Gastroesophageal sphincter (tissue), 4 donors: ENCODE measurements around the gene GPATCH2. TPM values are rescaled to one million over a fixed set of nuclear protein-coding genes. Genes with fewer than 3 reads are reported as not detected.

Experiments used
- ATAC-seq: fragments of 150-250 bp; one replicate; pipeline ENCODE4 v1.9.1; 2016; ENCODE audit warnings: mild to moderate bottlenecking, moderate library complexity
- H3K27ac ChIP-seq, 4 donors: fragments of 200-600 bp; sonication (generic) in 3 of 4; 1 replicate in 3 of 4; 2 replicates in 1 of 4; pipeline ENCODE4 v1.5.1; 2016 to 2019
- H3K27me3 ChIP-seq: fragments of 200-600 bp; sonication (generic); one replicate; pipeline ENCODE4 v1.5.1; 2019
- H3K36me3 ChIP-seq, 2 donors: fragments of 200-600 bp; sonication (generic); one replicate each; pipeline ENCODE4 v1.5.1; 2019; ENCODE audit warnings: control low read depth in 1 of 2
- H3K4me1 ChIP-seq, 3 donors: fragments of 200-600 bp; sonication (generic); 1 replicate in 2 of 3; 2 replicates in 1 of 3; pipeline ENCODE4 v1.5.1; 2016 to 2019; ENCODE audit warnings: control low read depth in 2 of 3
- H3K4me3 ChIP-seq, 2 donors: fragments of 200-600 bp; sonication (generic); one replicate each; pipeline ENCODE4 v1.5.1; 2019; ENCODE audit warnings: mild to moderate bottlenecking in 1 of 2, moderate library complexity in 1 of 2
- H3K9me3 ChIP-seq, 3 donors: fragments of 200-600 bp; sonication (generic); one replicate each; pipeline ENCODE4 v1.5.1; 2017 to 2019; ENCODE audit warnings: control low read depth in 2 of 3
- EP300 ChIP-seq: sonication (generic); formaldehyde crosslinking; IDR thresholded peaks from one replicate; pipeline ENCODE4 v1.6.1; 2017; ENCODE audit warnings: antibody characterized with exemption, mild to moderate bottlenecking
- POLR2A ChIP-seq, 2 donors: fragments of 450-650 bp; IDR thresholded peaks; one replicate each; pipeline ENCODE4 v1.6.1; 2017; ENCODE audit warnings: antibody characterized with exemption in 2 of 2, mild to moderate bottlenecking in 2 of 2, moderate library complexity in 1 of 2
- POLR2AphosphoS5 ChIP-seq: sonication (generic); formaldehyde crosslinking; IDR thresholded peaks from one replicate; pipeline ENCODE4 v1.6.1; 2017; ENCODE audit warnings: antibody characterized with exemption
- WGBS, 2 donors: methylation state at CpG; one replicate each; pipeline ENCODE4 v1.1.5; 2018; ENCODE audit warnings: low coverage in 1 of 2; 5-methylcytosine and 5-hydroxymethylcytosine counted together
- total RNA-seq, 4 donors: library from RNA; depleted of rRNA; stranded (reverse); fragments of >200 nt; gene quantifications; one replicate each; pipeline ENCODE4 v1.1.0, GENCODE V29; 2016
- TF ChIP-seq, protein P1 (sequence below), 4 experiments: fragments of 200-600 bp in 2 of 4; fragments of 450-650 bp in 2 of 4; sonication (generic) in 1 of 4; IDR thresholded peaks; one replicate each; pipeline ENCODE4 v1.5.1; 2017 to 2019; ENCODE audit warnings: antibody characterized with exemption in 4 of 4, mild to moderate bottlenecking in 2 of 4, moderate library complexity in 2 of 4

GPATCH2 gene
- total RNA-seq, 4 donors from 2014 or later, result 11.2 to 18.7 (median 14.3) TPM

DNA sequence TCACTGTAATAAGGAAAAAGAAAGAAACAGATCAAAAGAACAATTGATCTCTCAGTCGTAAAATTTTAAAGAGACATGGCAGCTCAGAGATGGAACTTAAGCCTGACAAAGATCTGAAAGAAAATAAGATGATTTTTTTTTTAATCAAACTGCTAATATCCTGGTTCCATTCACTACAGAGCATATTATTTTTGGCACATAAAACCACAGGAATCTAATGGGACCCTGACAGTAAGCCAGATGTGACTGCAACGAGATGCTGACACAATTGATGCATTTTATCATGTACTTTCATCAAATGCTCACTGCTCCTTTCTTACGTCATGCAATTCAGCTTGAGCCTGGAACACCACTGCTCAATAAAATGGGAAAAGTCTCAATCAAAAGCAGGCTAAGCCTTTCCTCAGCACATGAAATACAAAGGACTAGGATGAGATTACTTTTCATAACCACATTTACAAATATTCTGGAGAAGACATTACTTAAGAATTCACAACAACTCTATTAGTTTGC lies 16.6 kb downstream of the GPATCH2 start:
- 69 to 73% methylated on average over 3 of the region's 3 CpGs for WGBS, 2 donors
- Histone ChIP-seq H3K27ac (no peak overlapping the region), H3K9me3 (no peaks in the 10 kb centered on the region), H3K4me3 (no peak overlapping the region), H3K36me3 (peaks cover 0 to 43% of the 10 kb centered on the region in 2 donors), H3K27me3 (no peaks in the 10 kb centered on the region), H3K4me1 (no peaks in the 10 kb centered on the region)
- no peak for TF ChIP-seq POLR2AphosphoS5
- no peak for TF ChIP-seq EP300
- no peak for TF ChIP-seq POLR2A (IDR thresholded peaks at IDR 0.05)
- TF ChIP-seq, protein P1, sequence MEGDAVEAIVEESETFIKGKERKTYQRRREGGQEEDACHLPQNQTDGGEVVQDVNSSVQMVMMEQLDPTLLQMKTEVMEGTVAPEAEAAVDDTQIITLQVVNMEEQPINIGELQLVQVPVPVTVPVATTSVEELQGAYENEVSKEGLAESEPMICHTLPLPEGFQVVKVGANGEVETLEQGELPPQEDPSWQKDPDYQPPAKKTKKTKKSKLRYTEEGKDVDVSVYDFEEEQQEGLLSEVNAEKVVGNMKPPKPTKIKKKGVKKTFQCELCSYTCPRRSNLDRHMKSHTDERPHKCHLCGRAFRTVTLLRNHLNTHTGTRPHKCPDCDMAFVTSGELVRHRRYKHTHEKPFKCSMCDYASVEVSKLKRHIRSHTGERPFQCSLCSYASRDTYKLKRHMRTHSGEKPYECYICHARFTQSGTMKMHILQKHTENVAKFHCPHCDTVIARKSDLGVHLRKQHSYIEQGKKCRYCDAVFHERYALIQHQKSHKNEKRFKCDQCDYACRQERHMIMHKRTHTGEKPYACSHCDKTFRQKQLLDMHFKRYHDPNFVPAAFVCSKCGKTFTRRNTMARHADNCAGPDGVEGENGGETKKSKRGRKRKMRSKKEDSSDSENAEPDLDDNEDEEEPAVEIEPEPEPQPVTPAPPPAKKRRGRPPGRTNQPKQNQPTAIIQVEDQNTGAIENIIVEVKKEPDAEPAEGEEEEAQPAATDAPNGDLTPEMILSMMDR (IDR thresholded peaks at IDR 0.05), result no peak
- no peak for ATAC-seq

DNA sequence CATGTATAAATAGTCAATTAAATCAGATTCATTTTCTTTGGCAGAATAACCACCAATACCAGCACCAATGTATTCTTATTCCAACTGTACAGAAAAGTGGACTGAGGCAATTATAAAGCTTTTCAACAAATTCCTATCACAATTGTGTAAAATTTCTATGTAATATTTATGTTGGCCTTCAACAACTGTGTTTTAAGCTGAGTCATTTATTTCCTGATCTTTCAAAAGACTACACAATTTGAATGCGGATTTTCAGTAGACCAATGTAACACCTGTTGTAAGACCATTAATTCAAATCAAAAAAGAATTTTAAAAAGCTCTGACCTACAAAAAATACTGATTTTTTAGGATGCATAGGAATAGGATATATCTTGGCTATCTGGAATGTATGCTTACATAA lies 25.5 kb downstream of the GPATCH2 start:
- Histone ChIP-seq H3K4me3 (no peak overlapping the region), H3K27me3 (no peaks in the 10 kb centered on the region), H3K9me3 (no peaks in the 10 kb centered on the region), H3K27ac (no peak overlapping the region), H3K36me3 (peaks cover 0 to 27% of the 10 kb centered on the region in 2 donors), H3K4me1 (no peaks in the 10 kb centered on the region)
- 86 to 93% methylated on average over 1 of the region's 1 CpG for WGBS, 2 donors
- no peak for TF ChIP-seq EP300
- TF ChIP-seq, protein P1 (IDR thresholded peaks at IDR 0.05), result no peak
- no peak for TF ChIP-seq POLR2A (IDR thresholded peaks at IDR 0.05)
- TF ChIP-seq POLR2AphosphoS5, result no peak
- no peak for ATAC-seq

DNA sequence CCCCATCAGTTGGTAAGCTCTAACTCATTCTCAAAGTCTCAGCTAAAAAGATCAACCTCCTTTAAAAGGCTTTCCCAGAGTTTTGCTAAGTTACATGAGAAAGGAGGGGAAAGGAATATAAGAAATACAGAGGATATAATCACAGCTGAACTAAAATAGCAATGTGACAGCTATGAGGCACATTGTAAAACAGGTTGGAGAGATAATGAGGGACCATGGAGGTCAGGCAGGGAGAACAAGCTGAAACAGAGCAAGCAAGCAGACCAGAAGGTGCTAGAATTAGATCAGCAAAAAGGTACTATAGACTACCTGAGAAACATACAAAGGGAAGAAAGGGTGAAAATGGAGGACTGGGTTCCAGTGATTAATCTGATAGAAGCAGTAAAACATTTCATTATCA lies 28.5 kb downstream of the GPATCH2 start:
- Histone ChIP-seq H3K9me3 (no peaks in the 10 kb centered on the region), H3K27me3 (no peaks in the 10 kb centered on the region), H3K27ac (no peak overlapping the region), H3K36me3 (peaks cover 0 to 5% of the 10 kb centered on the region in 2 donors), H3K4me3 (no peak overlapping the region), H3K4me1 (no peaks in the 10 kb centered on the region)
- TF ChIP-seq POLR2AphosphoS5, result no peak
- no peak for TF ChIP-seq EP300
- TF ChIP-seq, protein P1 (IDR thresholded peaks at IDR 0.05), result no peak
- TF ChIP-seq POLR2A (IDR thresholded peaks at IDR 0.05), result no peak
- no peak for ATAC-seq

DNA sequence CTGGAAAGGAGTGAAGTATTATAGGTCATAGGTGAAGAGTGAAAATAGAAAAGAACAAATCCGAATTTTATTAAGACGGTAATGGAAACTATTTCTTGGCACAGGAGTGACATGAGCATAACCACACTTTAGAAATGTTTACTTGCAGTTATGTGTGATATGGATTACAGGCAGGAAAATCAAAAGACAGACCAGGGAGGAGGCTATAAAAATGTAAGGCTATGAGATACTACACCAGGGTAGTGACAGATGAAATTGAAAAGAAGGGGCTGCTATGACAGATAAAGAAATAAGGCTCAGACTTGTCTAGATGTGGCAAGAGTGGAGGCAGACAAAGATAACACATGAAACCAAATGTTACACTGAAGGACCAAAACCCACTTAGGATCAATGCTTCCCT lies 31.7 kb downstream of the GPATCH2 start:
- H3K9me3 ChIP-seq, result no peaks in the 10 kb centered on the region
- H3K4me1 ChIP-seq, result no peaks in the 10 kb centered on the region
- TF ChIP-seq, protein P1 (IDR thresholded peaks at IDR 0.05), result no peak
- TF ChIP-seq EP300, result no peak
- no peak for TF ChIP-seq POLR2AphosphoS5
- no peak for TF ChIP-seq POLR2A (IDR thresholded peaks at IDR 0.05)
- WGBS, 2 donors, result 10 to 26% methylated on average over 2 of the region's 2 CpGs
- H3K27ac ChIP-seq, result no peak overlapping the region
- ATAC-seq, result no peak
- H3K4me3 ChIP-seq, result no peak overlapping the region
- H3K36me3 ChIP-seq, result peaks cover 0 to 12% of the 10 kb centered on the region in 2 donors
- no peaks in the 10 kb centered on the region for H3K27me3 ChIP-seq

DNA sequence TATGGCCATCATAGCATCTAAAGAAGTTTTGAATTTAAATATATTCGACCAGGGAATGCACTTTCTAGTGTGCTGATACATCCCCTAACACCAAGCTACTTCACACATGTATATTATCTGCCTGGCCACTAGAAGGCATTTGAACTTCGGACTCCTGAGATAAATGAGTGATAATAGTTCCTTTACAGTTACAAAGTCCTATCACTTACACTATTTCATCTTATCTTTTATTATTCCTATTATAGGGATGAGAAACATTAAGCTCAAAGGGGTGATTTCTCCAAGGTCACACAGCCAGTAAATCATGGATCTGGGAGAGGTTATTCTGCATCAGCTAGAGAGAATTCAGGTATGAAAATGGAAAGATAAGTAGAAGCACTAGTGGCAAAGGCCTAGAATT lies 40.3 kb downstream of the GPATCH2 start:
- H3K9me3 ChIP-seq, result no peaks in the 10 kb centered on the region
- no peaks in the 10 kb centered on the region for H3K27me3 ChIP-seq
- no peak for ATAC-seq
- no peak overlapping the region for H3K4me3 ChIP-seq
- TF ChIP-seq POLR2A (IDR thresholded peaks at IDR 0.05) (no peak), EP300 (no peak), POLR2AphosphoS5 (no peak)
- TF ChIP-seq, protein P1 (IDR thresholded peaks at IDR 0.05), result no peak
- no peaks in the 10 kb centered on the region for H3K4me1 ChIP-seq
- WGBS, 2 donors, result 86 to 92% methylated on average over 2 of the region's 2 CpGs
- peaks cover 0 to 14% of the 10 kb centered on the region in 2 donors for H3K36me3 ChIP-seq
- H3K27ac ChIP-seq, result no peak overlapping the region
